Non-pigmented ciliary epithelial cell (primary cell): ENCODE measurements around the gene STOX2.

Experiments used
- DNase-seq: peaks from one replicate; pipeline ENCODE4 v3.0.0-alpha.2; 2010; ENCODE audit warnings: low read depth

Gene STOX2

GRCh38 chr4:183897193-183897592 lies 7.9 kb upstream of the STOX2 start:
- no peak for DNase-seq

GRCh38 chr4:183898456-183898855 lies 6.7 kb upstream of the STOX2 start:
- no peak for DNase-seq

GRCh38 chr4:183903021-183903760 lies 1.9 kb upstream of the STOX2 start:
- DNase-seq, result no peak

GRCh38 chr4:183905593-183906488 lies 734 bp downstream of the STOX2 start:
- no peak for DNase-seq

- DNase-seq, result no peak
Observed at GRCh38 chr4:183906489-183906738, 1.3 kb downstream of the STOX2 start.

- no peak for DNase-seq
Observed at GRCh38 chr4:183906739-183907651, 1.9 kb downstream of the STOX2 start.

GRCh38 chr4:183907871-183908683 lies 3.0 kb downstream of the STOX2 start:
- DNase-seq, result no peak

GRCh38 chr4:183909187-183909586 lies 4.1 kb downstream of the STOX2 start:
- no peak for DNase-seq

GRCh38 chr4:183909801-183910200 lies 4.7 kb downstream of the STOX2 start:
- DNase-seq, result no peak

GRCh38 chr4:183912585-183912984 lies 7.5 kb downstream of the STOX2 start:
- DNase-seq, result no peak

GRCh38 chr4:183915976-183916375 lies 10.9 kb downstream of the STOX2 start:
- DNase-seq, result no peak

GRCh38 chr4:183918696-183919095 lies 13.6 kb downstream of the STOX2 start:
- no peak for DNase-seq

- DNase-seq, result no peak
Observed at GRCh38 chr4:183919141-183919540, 14.0 kb downstream of the STOX2 start.

GRCh38 chr4:183920512-183920911 lies 15.4 kb downstream of the STOX2 start:
- DNase-seq, result no peak

- DNase-seq, result no peak
Observed at GRCh38 chr4:183921335-183921734, 16.2 kb downstream of the STOX2 start.

GRCh38 chr4:183924362-183925044 lies 19.4 kb downstream of the STOX2 start:
- DNase-seq, result no peak

GRCh38 chr4:183926950-183927349 lies 21.8 kb downstream of the STOX2 start:
- DNase-seq, result no peak

- DNase-seq, result no peak
Observed at GRCh38 chr4:183932576-183932975, 27.5 kb downstream of the STOX2 start.

GRCh38 chr4:183934761-183935160 lies 29.7 kb downstream of the STOX2 start:
- DNase-seq, result no peak

- no peak for DNase-seq
Observed at GRCh38 chr4:183935355-183936005, 30.4 kb downstream of the STOX2 start.

- no peak for DNase-seq
Observed at GRCh38 chr4:183936047-183936446, 30.9 kb downstream of the STOX2 start.
